NCI-H510A treated with DMSO at 0.1 percent for 48 hours (cell line): ENCODE measurements around the gene PTPRC.

ENCODE experiments used
- DNase-seq: peaks from one replicate; lab custom pipeline; 2025; lab: John Stamatoyannopoulos, UW

The PTPRC gene

DNA sequence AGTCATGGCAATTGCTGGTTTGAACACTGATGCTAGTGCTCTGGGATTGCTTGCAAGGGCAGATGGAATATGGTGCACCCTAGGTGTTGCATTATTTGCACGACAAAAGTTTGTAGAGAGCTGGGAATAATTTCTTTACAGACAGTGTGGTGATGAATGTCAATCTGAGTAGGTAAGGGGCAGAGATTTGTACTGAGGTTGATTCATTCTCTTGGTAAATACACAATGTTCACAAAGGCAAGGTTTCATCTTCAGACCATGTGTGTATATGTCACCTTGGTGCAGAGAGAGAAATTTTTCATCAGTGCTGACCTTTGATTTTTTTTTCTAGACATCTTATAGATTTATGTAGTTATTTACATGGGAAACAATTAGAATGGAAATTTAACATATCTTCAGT is 5.0 kb downstream of the PTPRC start:
- no peak for DNase-seq

DNA sequence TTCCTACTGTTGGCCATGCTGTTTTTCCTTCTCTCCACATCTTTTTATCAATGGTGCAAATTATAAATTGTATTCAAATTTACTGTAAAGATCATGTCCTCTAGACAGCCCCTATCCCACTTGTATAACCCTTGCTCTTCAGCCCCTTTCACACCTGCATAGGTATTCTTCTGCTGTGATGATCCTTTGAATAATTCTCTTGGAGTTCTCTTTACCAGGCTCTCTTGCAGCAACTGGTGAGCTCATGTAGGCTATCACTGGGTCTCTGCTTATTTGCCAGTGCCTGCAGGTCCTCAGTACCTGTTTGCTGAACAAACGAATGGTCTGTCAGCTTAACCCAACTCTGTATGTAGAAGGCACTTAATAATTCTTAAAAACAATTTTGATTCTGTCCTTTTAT is 8.2 kb downstream of the PTPRC start:
- DNase-seq = no peak

DNA sequence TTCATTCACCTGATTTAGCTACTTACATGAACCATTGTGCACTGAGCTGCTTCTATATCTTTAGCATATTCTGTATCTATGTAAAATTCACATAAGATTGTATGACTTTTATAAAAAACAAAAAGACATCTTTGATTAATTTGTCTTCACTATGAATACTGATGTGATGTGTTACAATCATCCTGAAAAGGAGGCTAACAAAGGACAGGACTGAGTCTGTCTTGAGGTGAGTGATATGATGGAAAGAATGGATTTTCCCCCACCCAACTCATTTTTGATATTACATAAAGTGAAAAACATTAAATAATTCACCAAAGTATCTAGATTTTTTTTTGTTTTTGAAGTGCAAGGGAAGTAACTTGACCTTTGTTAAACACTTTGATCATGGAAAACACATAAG is 9.8 kb downstream of the PTPRC start:
- DNase-seq = no peak

- no peak for DNase-seq
These were observed 10.6 kb downstream of the PTPRC start for GRCh38 chr1:198649232-198649967.

- no peak for DNase-seq
These were observed 11.1 kb downstream of the PTPRC start for GRCh38 chr1:198649968-198650338.

- no peak for DNase-seq
These were observed 11.7 kb downstream of the PTPRC start for GRCh38 chr1:198650506-198650905.

- no peak for DNase-seq
These were observed 13.0 kb downstream of the PTPRC start for GRCh38 chr1:198651650-198652400.

GRCh38 chr1:198653808-198654413 is 15.1 kb downstream of the PTPRC start:
- DNase-seq = no peak

DNA sequence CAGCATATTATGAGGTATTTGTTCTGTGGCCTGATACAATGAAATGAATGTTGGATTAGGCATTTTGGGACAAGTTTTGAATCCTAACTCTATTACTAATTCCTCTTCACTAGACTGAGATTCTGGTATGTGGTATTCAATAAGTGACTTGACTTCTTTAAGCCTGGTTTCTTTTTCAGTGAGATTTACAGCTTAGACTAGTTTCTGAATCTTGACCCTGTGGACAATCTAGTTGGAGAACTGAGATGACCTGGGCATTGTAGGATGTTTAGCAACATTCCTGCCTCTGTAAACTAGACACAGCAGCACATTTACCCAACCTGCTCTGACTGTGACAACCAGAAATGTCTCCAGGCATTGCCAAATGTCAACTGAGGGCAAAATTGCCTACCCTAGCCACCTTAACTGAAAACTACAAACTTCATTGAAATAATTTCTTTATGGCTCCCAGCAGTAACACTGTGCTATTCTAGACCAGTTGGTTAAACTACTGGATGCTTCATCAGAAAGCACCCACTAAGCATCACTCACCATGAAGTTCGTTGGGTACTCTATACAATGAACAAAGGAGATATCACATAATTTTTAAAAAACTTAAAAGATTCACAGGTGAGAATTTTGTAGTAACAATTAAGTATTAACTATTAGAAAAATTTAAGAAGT is 16.8 kb downstream of the PTPRC start:
- no peak for DNase-seq

DNA sequence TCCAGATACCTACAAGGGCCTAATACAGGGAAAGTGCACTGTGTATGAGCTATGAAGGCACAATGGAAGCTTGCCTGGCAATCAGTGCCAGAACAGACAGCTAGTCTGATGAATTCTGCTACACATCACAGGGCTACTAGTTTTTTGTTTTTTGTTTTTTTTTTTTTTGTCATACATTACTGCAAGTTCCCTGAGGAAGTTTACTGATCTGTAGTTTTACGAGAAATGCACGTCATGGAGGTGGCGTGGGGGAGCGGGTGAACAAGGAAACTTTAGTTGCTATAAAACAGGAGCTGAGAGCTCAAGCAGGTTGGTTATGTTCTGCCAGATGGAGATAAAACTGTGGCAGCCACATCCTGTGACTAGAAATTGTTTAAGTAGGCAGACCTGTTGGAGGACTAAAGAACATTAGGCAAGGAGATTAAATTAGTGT is 17.7 kb downstream of the PTPRC start:
- DNase-seq = no peak

GRCh38 chr1:198657550-198658064 is 18.8 kb downstream of the PTPRC start:
- DNase-seq = no peak

GRCh38 chr1:198660341-198661261 is 21.8 kb downstream of the PTPRC start:
- DNase-seq = no peak

- DNase-seq = no peak
These were observed 24.0 kb downstream of the PTPRC start for GRCh38 chr1:198662821-198663220.

- no peak for DNase-seq
These were observed 25.4 kb downstream of the PTPRC start for GRCh38 chr1:198664068-198664788.

DNA sequence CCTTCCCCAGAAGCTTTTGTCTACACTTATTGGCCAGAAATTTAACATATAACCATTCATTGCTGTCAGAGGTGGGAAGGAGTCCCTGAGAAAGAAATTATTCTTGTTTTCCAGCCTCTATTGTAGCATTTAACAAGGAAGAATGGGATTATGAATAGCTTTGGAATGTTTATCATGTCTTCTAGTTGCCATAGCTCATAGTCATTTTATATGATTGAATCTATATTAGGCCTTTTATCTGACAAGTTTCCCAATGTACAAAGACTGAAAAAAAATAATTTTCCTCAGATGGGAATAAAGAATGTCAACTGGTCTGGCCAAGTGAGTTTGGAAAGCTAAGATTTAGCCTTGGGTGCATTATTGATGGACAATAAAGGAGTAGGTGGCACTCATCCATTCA is 28.3 kb downstream of the PTPRC start:
- DNase-seq = no peak

DNA sequence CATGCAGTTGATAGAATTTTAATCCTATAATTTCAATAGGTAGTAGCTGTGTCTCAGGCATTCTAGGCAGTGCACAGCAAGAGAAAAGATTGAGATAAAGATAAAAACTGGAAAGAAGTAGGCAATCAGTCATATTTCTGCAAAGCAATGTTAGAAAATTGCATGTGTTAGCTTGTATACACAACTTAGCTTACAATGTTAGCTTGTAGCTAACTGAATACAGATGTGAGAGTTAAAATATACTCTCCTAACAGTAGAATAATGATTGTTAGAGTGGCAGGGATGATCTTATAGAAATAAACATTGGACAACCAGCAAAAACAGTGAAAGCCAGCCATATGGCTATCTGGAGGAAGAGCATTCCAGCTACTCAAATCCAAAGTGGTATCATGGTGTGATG is 29.0 kb downstream of the PTPRC start:
- no peak for DNase-seq

- DNase-seq = no peak
These were observed 30.3 kb downstream of the PTPRC start for GRCh38 chr1:198669023-198669698.

DNA sequence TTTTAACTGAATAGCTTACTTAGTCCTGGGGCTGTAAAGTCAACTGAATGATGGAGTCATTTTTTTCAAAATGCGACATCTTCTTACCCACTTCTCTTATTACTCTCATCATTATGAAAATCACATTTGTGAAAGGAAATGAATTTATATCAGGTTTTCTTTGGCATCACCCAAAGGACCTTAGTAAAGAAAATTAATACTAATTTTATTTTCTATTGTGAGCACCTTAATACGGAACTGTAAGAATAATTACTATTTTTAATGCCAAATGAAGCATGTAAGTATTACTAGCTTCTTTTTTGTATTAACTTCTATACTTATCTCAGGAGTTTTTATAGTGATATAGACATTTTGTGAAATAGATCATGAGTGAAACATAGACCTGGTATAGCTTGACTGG is 30.9 kb downstream of the PTPRC start:
- no peak for DNase-seq

GRCh38 chr1:198671136-198671535 is 32.3 kb downstream of the PTPRC start:
- no peak for DNase-seq

- no peak for DNase-seq
These were observed 33.3 kb downstream of the PTPRC start for GRCh38 chr1:198672124-198672523.
